Measurements from ENCODE around the gene MORN4.

The MORN4 gene

GRCh38 chr10:97669571-97669970 is 36.3 kb upstream of the MORN4 start:
- no peak for DNase-seq (ENCODE audit: low read depth)
- no peak for TF ChIP-seq CTCF (conservative IDR thresholded peaks at IDR 0.05; ENCODE audit: low read depth, low read length)
- H3K4me3 ChIP-seq (ENCODE audit: low read length) = no peak overlapping the region

GRCh38 chr10:97667463-97667862 is 34.2 kb upstream of the MORN4 start:
- TF ChIP-seq CTCF (conservative IDR thresholded peaks at IDR 0.05; ENCODE audit: low read depth, low read length) = no peak
- H3K4me3 ChIP-seq (ENCODE audit: low read length) = no peak overlapping the region
- DNase-seq (ENCODE audit: low read depth) = no peak

- no peak for TF ChIP-seq CTCF (conservative IDR thresholded peaks at IDR 0.05; ENCODE audit: low read depth, low read length)
- H3K4me3 ChIP-seq (ENCODE audit: low read length) = no peak overlapping the region
- no peak for DNase-seq (ENCODE audit: low read depth)
Measured at GRCh38 chr10:97666992-97667391, 33.7 kb upstream of the MORN4 start.

DNA sequence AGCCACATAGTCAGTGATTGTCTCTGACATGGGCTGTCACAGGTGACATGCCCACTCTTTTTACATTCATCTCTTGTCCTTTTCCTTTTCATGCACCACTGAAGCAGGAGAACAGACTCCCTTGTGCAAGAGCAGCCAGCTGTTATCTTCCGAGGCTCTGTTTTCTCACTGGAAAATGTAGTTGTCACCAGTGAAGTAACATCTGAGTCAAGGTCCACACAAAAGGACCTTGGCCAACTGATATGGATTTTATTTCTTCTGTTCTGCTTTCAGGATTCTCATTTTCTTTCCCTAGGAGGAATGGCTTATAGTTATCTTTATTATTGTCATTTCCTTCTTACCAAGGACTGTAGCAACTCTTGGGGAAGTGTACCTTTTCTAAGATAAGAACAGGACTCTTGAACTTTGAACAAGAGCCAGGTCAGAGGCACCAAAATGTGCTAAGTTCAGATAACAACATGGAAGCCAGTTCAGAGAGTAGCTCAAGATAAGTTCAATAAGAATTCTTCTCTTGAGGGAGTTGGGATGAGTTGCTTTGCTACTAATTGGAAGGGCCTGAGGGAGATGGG is 31.1 kb upstream of the MORN4 start:
- no peak overlapping the region for H3K4me3 ChIP-seq (ENCODE audit: low read length)
- no peak for TF ChIP-seq CTCF (conservative IDR thresholded peaks at IDR 0.05; ENCODE audit: low read depth, low read length)
- DNase-seq (ENCODE audit: low read depth) = no peak

- no peak for TF ChIP-seq CTCF (conservative IDR thresholded peaks at IDR 0.05; ENCODE audit: low read depth, low read length)
- no peak overlapping the region for H3K4me3 ChIP-seq (ENCODE audit: low read length)
- no peak for DNase-seq (ENCODE audit: low read depth)
Measured at GRCh38 chr10:97659589-97659988, 26.3 kb upstream of the MORN4 start.

GRCh38 chr10:97656777-97657176 is 23.5 kb upstream of the MORN4 start:
- no peak for TF ChIP-seq CTCF (conservative IDR thresholded peaks at IDR 0.05; ENCODE audit: low read depth, low read length)
- no peak for DNase-seq (ENCODE audit: low read depth)
- H3K4me3 ChIP-seq (ENCODE audit: low read length) = no peak overlapping the region

GRCh38 chr10:97651773-97652172 is 18.5 kb upstream of the MORN4 start:
- TF ChIP-seq CTCF (conservative IDR thresholded peaks at IDR 0.05; ENCODE audit: low read depth, low read length) = no peak
- H3K4me3 ChIP-seq (ENCODE audit: low read length) = no peak overlapping the region
- DNase-seq (ENCODE audit: low read depth) = no peak

All from retinal pigment epithelial cell (primary cell).